Measurements from ENCODE around the gene SYT5. TPM values are rescaled to one million over a fixed set of nuclear protein-coding genes. Genes with fewer than 3 reads are reported as not detected.

Gene SYT5
- total and polyA plus RNA-seq, 9 of the 15 experiments (the other 6 are each of a cell fraction or from before 2014, with no cell fraction given) = 1.3 to 20.9 (median 8.8) TPM

GRCh38 chr19:55160128-55160985 is 19.7 kb downstream of the SYT5 start (continued):
- peak; percentile 97 to 98 (median 97) for TF ChIP-seq CTCF (IDR thresholded peaks at IDR 0.05 in 2 of 3, conservative IDR thresholded peaks at IDR 0.05 in 1 of 3; ENCODE audit: insufficient read depth in 2 of 3, low read depth in 1 of 3, low read length in 3 of 3)
- no peak for TF ChIP-seq ZNF609 (CRISPR knock-in tag; IDR thresholded peaks at IDR 0.05; ENCODE audit: borderline replicate concordance)
- TF ChIP-seq KAT8 (IDR thresholded peaks at IDR 0.05; ENCODE audit: low read depth) = no peak
- TF ChIP-seq MED1 (CRISPR knock-in tag; IDR thresholded peaks at IDR 0.05; ENCODE audit: borderline replicate concordance) = no peak
- TF ChIP-seq GTF2A2 (tag; IDR thresholded peaks at IDR 0.05) = no peak
- TF ChIP-seq XRCC3 (IDR thresholded peaks at IDR 0.05) = no peak
- TF ChIP-seq ZBTB12 (CRISPR knock-in tag; IDR thresholded peaks at IDR 0.05) = no peak
- TF ChIP-seq ZNF592 (IDR thresholded peaks at IDR 0.05) = peak; percentile 50; the same call in 1 of the 2 replicates
- no peak for TF ChIP-seq ZNF384 (IDR thresholded peaks at IDR 0.05; ENCODE audit: low read depth, low read length)
- TF ChIP-seq NR4A1 (CRISPR knock-in tag; IDR thresholded peaks at IDR 0.05) = no peak
- no peak for TF ChIP-seq NR4A1 (tag; IDR thresholded peaks at IDR 0.05)
- TF ChIP-seq RBM39 (optimal IDR thresholded peaks at IDR 0.05; ENCODE audit: low read depth, low read length) = no peak
- no peak for TF ChIP-seq ZNF75A (CRISPR knock-in tag; IDR thresholded peaks at IDR 0.05)
- no peak for TF ChIP-seq TGIF2 (CRISPR knock-in tag; IDR thresholded peaks at IDR 0.05)
- TF ChIP-seq ZNF347 (CRISPR knock-in tag; IDR thresholded peaks at IDR 0.05; ENCODE audit: low read depth) = no peak
- TF ChIP-seq CAMTA2 (CRISPR knock-in tag; conservative IDR thresholded peaks at IDR 0.05) = no peak
